HepG2 (cell line): Measurements from ENCODE around the gene E2F8.

ENCODE experiments used
- CTCF ChIP-seq: sonication (generic); formaldehyde crosslinking; IDR thresholded peaks from 2 replicates; pipeline ENCODE4 v1.5.0; 2020; ENCODE audit warnings: mild to moderate bottlenecking, missing genetic modification reagents, moderate library complexity
- SP2 ChIP-seq: sonication (generic); formaldehyde crosslinking; IDR thresholded peaks from 2 replicates; pipeline ENCODE4 v1.5.1; 2020; ENCODE audit warnings: mild to moderate bottlenecking, missing genetic modification reagents
- TAF1 ChIP-seq: sonication (generic); formaldehyde crosslinking; IDR thresholded peaks from 2 replicates; pipeline ENCODE4 v1.4.0; 2020; ENCODE audit warnings: missing genetic modification reagents
- TCF12 ChIP-seq, 2 experiments: fragments of 450-650 bp in 1 of 2; sonication (generic) in 1 of 2; formaldehyde crosslinking in 1 of 2; IDR thresholded peaks; 2 replicates each; pipeline versions ENCODE4 v1.6.1 to v1.8.0; 2017 to 2022; ENCODE audit warnings: antibody characterized with exemption in 1 of 2, mild to moderate bottlenecking in 1 of 2, missing genetic modification reagents in 1 of 2, moderate library complexity in 1 of 2

- no peak for TF ChIP-seq SP2
- TF ChIP-seq TCF12 (IDR thresholded peaks at IDR 0.05) = no peak
- TF ChIP-seq TCF12 (CRISPR knock-in tag; IDR thresholded peaks at IDR 0.05) = no peak
- TF ChIP-seq TAF1 (CRISPR knock-in tag) = no peak
- TF ChIP-seq CTCF (CRISPR knock-in tag) = no peak
These were observed 11.8 kb upstream of the E2F8 start for GRCh38 chr11:19252394-19253152.
